Ascending aorta (tissue), 2 donors: ENCODE results near the gene AP5Z1. TPM values are rescaled to one million over a fixed set of nuclear protein-coding genes. Genes with fewer than 3 reads are reported as not detected.
A peak's percentile ranks its signal among the peaks of the same experiment; 100 is the strongest.

Source experiments
- DNase-seq, 2 donors: peaks; one replicate each; pipeline ENCODE4 v3.0.0-alpha.2; 2019; ENCODE audit warnings: low spot score in 2 of 2
- H3K27ac ChIP-seq, 2 donors: fragments of 200-600 bp; sonication (generic); one replicate each; pipeline ENCODE4 v1.5.1; 2016 to 2017; ENCODE audit warnings: mild to moderate bottlenecking in 1 of 2
- H3K27me3 ChIP-seq: fragments of 200-600 bp; sonication (generic); one replicate; pipeline ENCODE4 v1.5.1; 2017
- H3K36me3 ChIP-seq, 2 donors: fragments of 200-600 bp; sonication (generic); one replicate each; pipeline ENCODE4 v1.5.1; 2016
- H3K4me1 ChIP-seq, 2 donors: fragments of 200-600 bp; sonication (generic); one replicate each; pipeline ENCODE4 v1.5.1; 2016 to 2017; ENCODE audit warnings: mild to moderate bottlenecking in 1 of 2
- H3K4me3 ChIP-seq, 2 donors: fragments of 200-600 bp; sonication (generic); one replicate each; pipeline ENCODE4 v1.5.1; 2016 to 2017; ENCODE audit warnings: mild to moderate bottlenecking in 1 of 2
- H3K9me3 ChIP-seq, 2 donors: fragments of 200-600 bp; sonication (generic); one replicate each; pipeline ENCODE4 v1.5.1; 2016
- intact Hi-C: fragments of 100-400 bp; cut with DNase I; formaldehyde crosslinking; loops from one replicate; pipeline ENCODE4 v1.15.1; 2023
- total RNA-seq: library from RNA; depleted of rRNA; stranded (reverse); fragments of >200 nt; gene quantifications from one replicate; pipeline ENCODE4 v1.1.0, GENCODE V29; 2016
- TF ChIP-seq, protein P1 (sequence below), 3 experiments: fragments of 200-600 bp in 2 of 3; fragments of 450-650 bp in 1 of 3; sonication (generic) in 2 of 3; IDR thresholded peaks; one replicate each; pipeline ENCODE4 v1.5.1; 2016 to 2019; ENCODE audit warnings: antibody characterized with exemption in 3 of 3, mild to moderate bottlenecking in 1 of 3, moderate library complexity in 1 of 3

Gene AP5Z1
- total RNA-seq, 1 donor from 2014 or later = 115 TPM

GRCh38 chr7:4774007-4774406 is 1.4 kb upstream of the AP5Z1 start:
- no peak overlapping the region for H3K4me3 ChIP-seq

DNA sequence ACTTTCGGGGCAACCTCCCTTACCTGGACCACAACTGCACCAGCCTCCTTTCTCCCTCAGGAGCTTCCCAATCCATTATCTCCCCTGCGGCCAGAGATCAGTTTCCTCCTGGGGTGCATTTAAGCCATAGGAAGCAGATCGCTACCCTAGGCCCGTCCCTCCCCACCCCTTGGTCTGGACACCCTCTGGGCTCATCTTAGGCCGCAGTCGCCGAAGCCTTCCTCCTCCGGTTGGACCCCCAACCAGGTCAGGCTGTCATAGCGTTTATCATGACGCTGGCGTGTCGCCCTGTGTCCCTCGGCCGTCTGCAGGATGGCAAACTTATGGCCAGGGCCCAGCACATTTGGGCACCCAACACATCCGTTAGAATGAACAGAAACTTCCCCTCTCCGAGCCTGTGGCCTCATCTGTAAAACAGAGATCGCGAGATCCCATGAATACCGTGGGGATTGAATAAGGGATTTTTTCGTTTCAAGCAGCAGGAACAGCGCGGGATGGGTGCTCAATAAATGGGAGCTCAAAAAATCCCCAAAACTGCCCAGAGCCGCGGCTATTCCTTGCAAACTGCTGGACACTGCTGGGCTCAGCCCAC is 669 bp upstream of the AP5Z1 start:
- H3K27ac ChIP-seq = peak overlapping the region; percentile 90 to 95
- intact Hi-C loops = loop anchor here (1.0 to 10.0 kb wide), 5 partner anchors 29 to 200 kb away; partner anchors contain the start of gene RADIL
- TF ChIP-seq, protein P1, sequence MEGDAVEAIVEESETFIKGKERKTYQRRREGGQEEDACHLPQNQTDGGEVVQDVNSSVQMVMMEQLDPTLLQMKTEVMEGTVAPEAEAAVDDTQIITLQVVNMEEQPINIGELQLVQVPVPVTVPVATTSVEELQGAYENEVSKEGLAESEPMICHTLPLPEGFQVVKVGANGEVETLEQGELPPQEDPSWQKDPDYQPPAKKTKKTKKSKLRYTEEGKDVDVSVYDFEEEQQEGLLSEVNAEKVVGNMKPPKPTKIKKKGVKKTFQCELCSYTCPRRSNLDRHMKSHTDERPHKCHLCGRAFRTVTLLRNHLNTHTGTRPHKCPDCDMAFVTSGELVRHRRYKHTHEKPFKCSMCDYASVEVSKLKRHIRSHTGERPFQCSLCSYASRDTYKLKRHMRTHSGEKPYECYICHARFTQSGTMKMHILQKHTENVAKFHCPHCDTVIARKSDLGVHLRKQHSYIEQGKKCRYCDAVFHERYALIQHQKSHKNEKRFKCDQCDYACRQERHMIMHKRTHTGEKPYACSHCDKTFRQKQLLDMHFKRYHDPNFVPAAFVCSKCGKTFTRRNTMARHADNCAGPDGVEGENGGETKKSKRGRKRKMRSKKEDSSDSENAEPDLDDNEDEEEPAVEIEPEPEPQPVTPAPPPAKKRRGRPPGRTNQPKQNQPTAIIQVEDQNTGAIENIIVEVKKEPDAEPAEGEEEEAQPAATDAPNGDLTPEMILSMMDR (IDR thresholded peaks at IDR 0.05) = no peak
- H3K9me3 ChIP-seq = no peaks in the 10 kb centered on the region
- no peak for DNase-seq
- H3K36me3 ChIP-seq = peaks cover 0 to 13% of the 10 kb centered on the region in 2 donors
- H3K27me3 ChIP-seq = no peaks in the 10 kb centered on the region
- H3K4me3 ChIP-seq = peak overlapping the region; percentile 98 to 100
- peaks cover 8 to 12% of the 10 kb centered on the region in 2 donors for H3K4me1 ChIP-seq

More at GRCh38 chr7:4774007-4774406, 1.4 kb upstream of the AP5Z1 start:
- TF ChIP-seq, protein P1 (IDR thresholded peaks at IDR 0.05) = no peak
- H3K27ac ChIP-seq = peak overlapping the region; percentile 90 to 95
- H3K9me3 ChIP-seq = no peaks in the 10 kb centered on the region
- no peaks in the 10 kb centered on the region for H3K27me3 ChIP-seq
- intact Hi-C loops = loop anchor here (10.0 kb wide), 1 partner anchor 201 kb away; no protein-coding TSS in a partner anchor
- peaks cover 8 to 12% of the 10 kb centered on the region in 2 donors for H3K4me1 ChIP-seq
- peaks cover 0 to 13% of the 10 kb centered on the region in 2 donors for H3K36me3 ChIP-seq
- DNase-seq = no peak

DNA sequence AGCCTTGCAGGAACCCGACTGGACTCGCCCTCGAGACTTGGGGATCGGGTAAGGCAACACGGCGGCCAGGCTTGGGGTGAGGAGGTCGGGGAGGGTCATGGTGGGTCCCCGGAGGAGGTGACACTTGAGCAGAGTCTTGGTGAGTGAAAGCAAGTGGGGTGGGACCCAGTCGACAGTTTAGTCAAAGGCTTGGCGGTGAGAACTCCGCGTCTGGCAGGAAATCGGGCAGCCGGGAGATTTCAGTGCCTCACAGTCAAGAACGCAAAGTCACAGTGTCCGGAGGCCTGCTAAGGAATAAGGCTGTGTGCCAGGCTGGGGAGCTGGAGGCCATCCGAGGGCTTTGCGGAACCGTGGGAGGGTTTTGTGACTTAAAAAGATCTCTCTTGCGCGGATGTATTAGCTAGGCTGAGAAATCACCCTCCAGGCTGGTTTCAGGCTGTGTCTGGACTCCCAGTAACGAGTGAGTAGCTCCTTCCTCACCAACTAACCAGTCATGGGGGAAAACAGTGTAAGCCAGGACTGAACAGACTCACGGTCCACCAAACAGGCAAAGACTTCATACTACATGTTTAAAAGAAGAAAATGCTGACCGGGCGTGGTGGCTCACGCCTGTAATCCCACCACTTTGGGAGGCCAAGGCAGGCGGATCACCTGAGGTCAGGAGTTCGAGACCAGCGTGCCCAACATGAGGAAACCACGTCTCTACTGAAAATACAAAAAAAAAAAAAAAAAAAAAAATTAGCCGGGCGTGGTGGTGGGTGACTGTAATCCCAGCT is 613 bp downstream of the AP5Z1 start:
- Histone ChIP-seq H3K9me3 (no peaks in the 10 kb centered on the region), H3K4me3 (peak overlapping the region; percentile 98 to 100), H3K27ac (peak overlapping the region; percentile 90 to 95), H3K27me3 (no peaks in the 10 kb centered on the region), H3K36me3 (peaks cover 5 to 16% of the 10 kb centered on the region in 2 donors), H3K4me1 (peaks cover 8 to 12% of the 10 kb centered on the region in 2 donors)
- no peak for DNase-seq
- TF ChIP-seq, protein P1 (IDR thresholded peaks at IDR 0.05) = no peak
- intact Hi-C loops = loop anchor here (1.0 to 10.0 kb wide), 5 partner anchors 31 to 199 kb away; partner anchors contain the start of gene RADIL

GRCh38 chr7:4779118-4779517 is 3.7 kb downstream of the AP5Z1 start:
- H3K27ac ChIP-seq = no peak overlapping the region
- TF ChIP-seq, protein P1 (IDR thresholded peaks at IDR 0.05) = no peak
- H3K4me1 ChIP-seq = peaks cover 8 to 12% of the 10 kb centered on the region in 2 donors
- no peak overlapping the region for H3K4me3 ChIP-seq
- no peaks in the 10 kb centered on the region for H3K27me3 ChIP-seq
- intact Hi-C loops = loop anchor here (5.0 to 10.0 kb wide), 3 partner anchors 62 to 196 kb away; partner anchors contain the start of gene RADIL
- H3K36me3 ChIP-seq = peaks cover 34 to 36% of the 10 kb centered on the region in 2 donors
- H3K9me3 ChIP-seq = no peaks in the 10 kb centered on the region
- DNase-seq = no peak

DNA sequence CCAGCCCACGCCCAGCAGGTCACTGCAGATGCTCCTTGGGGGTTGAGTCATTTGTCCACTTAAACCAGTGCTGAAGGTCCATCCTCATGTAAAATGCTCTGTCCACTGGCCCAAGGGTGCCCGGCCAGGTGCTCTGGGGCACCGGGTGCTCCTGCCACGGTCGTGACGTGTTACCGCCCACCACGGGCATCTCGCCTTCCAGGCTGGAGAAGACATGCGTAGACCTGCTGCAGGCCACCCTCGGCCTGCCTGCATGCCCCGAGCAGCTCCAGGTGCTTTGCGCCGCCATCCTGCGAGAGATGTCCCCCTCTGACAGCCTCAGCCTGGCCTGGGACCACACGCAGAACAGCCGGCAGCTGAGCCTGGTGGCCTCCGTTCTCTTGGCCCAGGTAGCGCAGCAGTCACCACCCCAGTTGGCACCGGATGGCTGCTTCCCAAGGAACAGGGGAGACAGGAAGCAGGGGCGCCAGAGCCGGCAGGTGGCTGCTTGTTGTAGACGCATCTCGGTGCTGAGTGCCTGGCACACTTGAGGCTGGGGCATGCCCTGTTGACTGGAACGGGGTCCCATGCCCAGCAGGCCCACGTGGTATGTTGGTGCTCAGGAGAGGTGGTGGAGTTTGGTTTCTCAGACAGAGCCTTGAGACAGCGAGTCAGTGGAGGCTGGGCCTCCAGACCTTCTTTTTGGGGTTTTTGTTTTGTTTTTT is 6.1 kb downstream of the AP5Z1 start:
- H3K36me3 ChIP-seq = peaks cover 56 to 59% of the 10 kb centered on the region in 2 donors
- TF ChIP-seq, protein P1 (IDR thresholded peaks at IDR 0.05) = no peak
- no peak overlapping the region for H3K4me3 ChIP-seq
- no peak overlapping the region for H3K27ac ChIP-seq
- intact Hi-C loops = no loop called here
- H3K9me3 ChIP-seq = no peaks in the 10 kb centered on the region
- peaks cover 5% of the 10 kb centered on the region in 2 donors for H3K4me1 ChIP-seq
- H3K27me3 ChIP-seq = no peaks in the 10 kb centered on the region
- DNase-seq = no peak
